HG03025 (cell line): Measurements from ENCODE around the gene STBD1.
"Not testable (repeated sequence)": the region's sequence is repeated elsewhere in the genome, so short reads cannot be mapped to it uniquely, and the experiment has no call there.

Source experiments
- ATAC-seq: cut with Tn5 transposase; IDR thresholded peaks from one replicate; pipeline ENCODE4 v1.9.1; 2021; ENCODE audit warnings: mild to moderate bottlenecking, moderate library complexity; ENCODE audit not compliant: unreplicated experiment, low FRiP score

The STBD1 gene

GRCh38 chr4:76305971-76306881 is at the start of gene STBD1:
Gene STBD1 (plus strand): TSS chr4:76306733. CDS start chr4:76306770, 37 bp downstream.
- ATAC-seq: no peak

- no peak for ATAC-seq
Measured at GRCh38 chr4:76256968-76257367, 49.6 kb upstream of the STBD1 start.

- no peak for ATAC-seq
Measured at GRCh38 chr4:76257824-76258223, 48.7 kb upstream of the STBD1 start.

DNA sequence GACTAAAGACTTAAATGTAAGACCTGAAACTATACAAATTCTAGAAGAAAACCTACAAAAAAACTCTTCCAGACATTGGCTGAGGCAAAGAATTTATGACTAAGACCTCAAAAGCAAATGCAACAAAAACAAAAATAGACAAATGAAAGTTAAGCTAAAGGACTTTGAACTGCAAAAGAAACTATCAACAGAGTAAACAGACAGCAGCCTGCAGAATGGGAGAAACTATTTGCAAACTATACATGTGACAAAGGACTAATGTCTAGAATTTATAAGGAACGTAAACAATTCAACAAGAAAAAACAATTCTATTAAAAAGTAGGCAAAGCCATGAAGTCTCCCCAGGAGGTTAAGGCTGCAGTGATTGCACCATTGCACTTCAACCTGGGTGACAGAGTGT is 46.0 kb upstream of the STBD1 start:
- no peak for ATAC-seq

GRCh38 chr4:76265631-76266218 is 40.8 kb upstream of the STBD1 start:
- no peak for ATAC-seq

GRCh38 chr4:76266627-76267026 is 39.9 kb upstream of the STBD1 start:
- ATAC-seq: no peak

- no peak for ATAC-seq
Measured at GRCh38 chr4:76267811-76268210, 38.7 kb upstream of the STBD1 start.

DNA sequence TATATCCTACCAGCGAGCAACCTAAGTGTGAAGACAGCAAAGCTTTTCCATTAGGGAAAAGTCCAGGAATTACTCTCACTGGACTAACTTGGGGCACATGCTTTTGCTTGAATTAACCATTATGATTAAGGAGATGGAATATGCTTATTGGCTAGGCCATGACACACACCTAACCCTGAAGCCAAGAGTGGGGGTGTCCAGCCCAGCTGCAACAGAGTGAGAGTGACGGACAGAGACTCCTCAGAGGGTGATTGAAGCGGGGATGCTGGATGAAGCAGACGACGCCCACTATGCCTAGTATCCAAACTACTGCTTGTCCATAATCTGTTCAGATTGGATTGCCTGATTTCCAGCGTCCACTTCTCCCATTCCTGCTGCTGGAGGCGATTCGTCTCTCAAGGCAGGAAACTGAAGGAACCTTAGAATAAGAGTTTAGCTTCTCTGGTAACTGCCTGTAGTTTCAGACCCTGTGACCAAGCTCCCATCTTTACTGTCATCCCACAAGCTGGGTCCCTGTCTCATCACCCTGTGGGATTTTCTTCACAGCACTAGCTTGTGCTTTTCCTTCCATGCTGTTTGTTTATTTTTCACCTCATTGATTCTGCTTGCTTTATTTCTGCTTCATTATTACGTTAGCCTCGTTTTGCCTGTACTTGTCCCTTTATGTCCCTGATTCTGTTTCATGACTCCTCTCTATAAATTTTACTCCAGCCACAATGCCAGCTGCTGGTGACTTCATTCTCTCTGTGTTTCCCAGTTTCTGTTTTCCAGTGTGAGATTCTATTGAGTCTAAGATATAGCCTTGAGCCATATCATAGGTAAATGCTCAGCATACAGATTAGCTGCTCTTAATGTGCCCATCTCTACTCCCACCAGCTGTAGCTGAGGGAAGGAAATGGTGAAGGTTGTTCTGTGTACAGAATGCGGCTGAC is 36.0 kb upstream of the STBD1 start:
- no peak for ATAC-seq

- ATAC-seq: no peak
Measured at GRCh38 chr4:76271248-76271647, 35.3 kb upstream of the STBD1 start.

GRCh38 chr4:76272073-76272472 is 34.5 kb upstream of the STBD1 start:
- ATAC-seq: no peak

GRCh38 chr4:76272582-76272981 is 34.0 kb upstream of the STBD1 start:
- ATAC-seq: no peak

- ATAC-seq: no peak
Measured at GRCh38 chr4:76272999-76273398, 33.5 kb upstream of the STBD1 start.

GRCh38 chr4:76275486-76276124 is 30.9 kb upstream of the STBD1 start:
- no peak for ATAC-seq

GRCh38 chr4:76276813-76277212 is 29.7 kb upstream of the STBD1 start:
- no peak for ATAC-seq

DNA sequence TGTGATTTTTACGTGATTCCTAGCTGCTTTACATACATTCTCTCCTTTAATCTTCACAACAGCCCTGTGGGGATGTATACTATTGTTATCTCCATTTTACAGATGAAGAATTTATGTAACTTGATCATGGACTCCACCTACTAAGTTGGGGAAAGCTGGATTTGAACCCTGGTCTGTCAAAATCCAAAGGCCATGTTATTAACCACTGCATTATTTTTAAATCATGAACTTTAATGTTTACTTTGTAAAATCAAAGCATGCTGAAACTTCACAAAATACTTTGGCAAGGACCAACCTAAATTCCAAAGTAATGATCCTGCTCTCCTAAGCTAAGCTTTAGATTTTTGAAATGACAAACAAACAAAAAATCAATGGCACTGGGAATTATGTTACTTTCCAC is 28.9 kb upstream of the STBD1 start:
- no peak for ATAC-seq

DNA sequence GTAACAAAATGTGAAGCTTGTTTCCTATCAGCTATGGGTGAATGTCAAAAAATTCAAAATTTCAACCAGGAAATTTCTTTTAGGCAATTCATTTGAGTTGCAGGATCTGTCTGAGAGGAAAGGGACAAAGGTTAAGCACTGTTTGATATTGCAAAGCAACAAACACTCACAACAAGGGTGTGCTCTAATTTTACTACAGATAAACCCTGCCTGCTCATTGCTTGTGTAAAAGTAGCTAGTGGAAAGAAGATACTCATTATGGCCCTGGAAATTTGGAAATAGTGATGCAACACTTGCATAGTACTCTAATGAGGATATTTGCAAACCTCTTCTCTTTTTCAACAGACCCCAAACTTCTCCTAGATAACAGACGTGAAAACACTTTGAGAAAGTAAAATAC is 27.9 kb upstream of the STBD1 start:
- no peak for ATAC-seq

DNA sequence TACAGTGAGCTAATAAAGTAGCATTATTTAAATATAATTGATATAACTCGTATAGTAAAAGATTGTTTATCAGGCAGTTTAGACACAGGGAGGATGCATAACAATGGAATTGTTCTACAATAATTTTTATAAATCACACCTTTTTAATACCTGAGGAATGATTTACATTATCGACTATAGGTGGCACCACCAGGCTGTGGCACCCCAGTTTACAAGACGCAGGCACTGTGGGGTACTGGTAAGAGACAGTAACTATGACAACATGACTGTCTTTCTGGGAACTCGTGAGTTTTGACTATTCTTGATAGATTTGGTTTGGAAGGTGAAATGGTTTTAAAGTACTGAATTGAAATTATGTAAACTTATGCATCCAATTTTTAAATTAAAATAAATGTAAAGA is 27.1 kb upstream of the STBD1 start:
- no peak for ATAC-seq

- no peak for ATAC-seq
Measured at GRCh38 chr4:76280488-76281441, 25.8 kb upstream of the STBD1 start.

DNA sequence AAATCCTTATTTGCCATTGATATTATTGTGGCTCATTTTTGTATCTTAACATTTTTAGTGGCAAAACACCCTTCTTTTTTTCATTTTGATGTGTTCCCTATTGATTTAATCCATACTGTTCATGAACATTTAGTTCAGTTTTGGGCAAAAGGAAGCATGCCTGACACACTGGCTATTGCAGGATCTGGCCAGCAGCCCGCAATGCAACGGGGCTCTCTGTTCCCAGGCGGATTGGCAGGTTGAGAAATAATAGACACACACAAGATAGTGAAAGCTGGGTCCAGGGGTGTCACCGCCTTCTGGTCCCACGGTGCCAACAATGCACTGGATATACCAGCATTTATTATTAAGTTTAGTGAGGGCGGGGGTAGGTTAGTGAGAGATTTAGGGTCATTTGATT is 24.9 kb upstream of the STBD1 start:
- not testable (repeated sequence) for ATAC-seq
